ENCODE measurements around the gene CT83. TPM values are rescaled to one million over a fixed set of nuclear protein-coding genes. Genes with fewer than 3 reads are reported as not detected.

The CT83 gene, protein sequence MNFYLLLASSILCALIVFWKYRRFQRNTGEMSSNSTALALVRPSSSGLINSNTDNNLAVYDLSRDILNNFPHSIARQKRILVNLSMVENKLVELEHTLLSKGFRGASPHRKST
- total RNA-seq, result 1.1 TPM in 1 of 2 replicates, not detected in the other

DNA sequence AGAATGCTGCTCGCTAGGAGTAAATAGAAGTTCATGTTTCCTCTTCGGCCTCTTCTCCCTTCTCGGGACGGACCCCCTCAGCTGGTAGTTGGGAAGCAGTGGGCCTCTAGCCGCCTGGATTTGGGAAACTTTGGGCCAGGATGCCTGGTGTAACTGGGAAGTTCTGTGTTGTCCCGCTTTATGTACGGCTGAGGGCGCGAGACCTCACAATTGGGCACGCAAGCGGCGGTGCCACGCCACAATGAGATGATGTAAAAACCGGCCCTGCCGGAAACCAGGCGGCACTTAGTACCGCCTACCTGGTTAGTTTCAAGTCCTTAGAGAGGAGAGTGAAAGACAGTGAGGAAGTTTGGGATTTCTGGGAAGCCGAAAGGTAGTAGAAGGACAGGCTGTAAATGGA lies at the start of gene CT83:
Gene CT83 (minus strand): TSS at position 155 of the 400 bp plus-strand sequence. CDS start 120 bp downstream, at position 35.

DNA sequence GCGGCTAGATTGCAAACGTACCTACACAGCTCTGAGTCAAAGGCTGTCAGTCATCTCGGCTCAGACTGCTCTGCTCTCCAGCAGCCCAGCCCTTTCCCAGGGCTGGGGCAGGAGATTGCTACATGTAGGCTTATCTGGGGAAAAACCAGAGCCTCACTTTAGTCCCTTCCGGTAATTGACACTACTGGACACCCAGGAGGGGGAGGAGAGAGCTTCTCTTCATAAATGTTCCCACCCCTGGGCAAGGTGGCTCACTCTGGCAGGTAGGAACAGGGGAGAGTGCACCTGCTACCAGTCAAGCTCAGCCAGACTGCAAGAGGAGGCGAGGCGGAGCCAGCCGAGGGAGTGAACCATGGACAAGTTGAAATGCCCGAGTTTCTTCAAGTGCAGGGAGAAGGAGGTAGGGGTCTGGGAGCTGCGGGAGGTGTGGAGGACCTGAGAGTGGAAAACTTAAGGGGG lies 26.4 kb downstream of the CT83 start, which contains the start of gene SLC6A14:
Gene SLC6A14 (plus strand): TSS at position 249 of the 459 bp plus-strand sequence. CDS start 104 bp downstream, at position 353.

Other genes with a start within 250 kb of the CT83 start
- gene SLC6A14, start 26.4 kb downstream of the CT83 start, total RNA-seq, result 6.7 and 16.0 TPM in 2 replicates

Measured in tracheal epithelial cell (primary cell).